Caco-2 (cell line): Measurements from ENCODE around the gene TXNRD1. TPM values are rescaled to one million over a fixed set of nuclear protein-coding genes. Genes with fewer than 3 reads are reported as not detected.

Experiments used
- BruUV-seq: library from RNA; stranded (reverse); fragments of 400-500 nt; replicated peaks from 2 replicates; lab custom pipeline; 2021; lab: Mats Ljungman, UMichigan
- CTCF ChIA-PET: fragments of 300-600 bp; sonication (Branson Sonifier 250); formaldehyde crosslinking; loops from one replicate; lab custom pipeline; 2022; ENCODE audit warnings: antibody characterized with exemption; lab: Charles Lee
- POLR2A ChIA-PET: fragments of 300-600 bp; sonication (Branson Sonifier 250); formaldehyde crosslinking; loops from one replicate; lab custom pipeline; 2022; ENCODE audit warnings: antibody characterized with exemption; lab: Charles Lee
- DNase-seq, 2 experiments: peaks; one replicate each; pipeline versions ENCODE4 v3.0.0 to v3.0.0-alpha.2; 2020 to 2022
- H3K27me3 ChIP-seq: replicated peaks from 2 replicates; pipeline ENCODE4 v1.6.0; 2011; ENCODE audit warnings: low read length; ENCODE audit not compliant: control insufficient read depth, insufficient read depth
- H3K36me3 ChIP-seq: 2 replicates; pipeline ENCODE4 v1.5.1; 2011; ENCODE audit warnings: low read length; ENCODE audit not compliant: control insufficient read depth, insufficient read depth
- H3K4me1 ChIP-seq: fragments of 250-450 bp; sonication (Bioruptor Pico); 2 replicates; pipeline ENCODE4 v1.5.1; 2020; ENCODE audit warnings: mild to moderate bottlenecking
- H3K4me3 ChIP-seq: 2 replicates; pipeline ENCODE4 v1.5.1; 2011; ENCODE audit warnings: low read depth, mild to moderate bottlenecking, control low read depth, low read length
- H3K9me3 ChIP-seq: fragments of 250-450 bp; sonication (Bioruptor Pico); 2 replicates; pipeline ENCODE4 v1.5.1; 2020; ENCODE audit warnings: mild to moderate bottlenecking, moderate library complexity
- H3K27ac Mint-ChIP-seq: one replicate; pipeline ENCODE4 v1.8.0; 2022; ENCODE audit warnings: mixed read lengths; ENCODE audit not compliant: unreplicated experiment
- H3K27me3 Mint-ChIP-seq: one replicate; pipeline ENCODE4 v1.8.0; 2022; ENCODE audit warnings: mixed read lengths; ENCODE audit not compliant: insufficient read depth, unreplicated experiment
- H3K36me3 Mint-ChIP-seq: one replicate; pipeline ENCODE4 v1.8.0; 2022; ENCODE audit warnings: mild to moderate bottlenecking, mixed read lengths; ENCODE audit not compliant: insufficient read depth, unreplicated experiment
- H3K4me1 Mint-ChIP-seq: one replicate; pipeline ENCODE4 v1.8.0; 2022; ENCODE audit warnings: low read depth, mixed read lengths; ENCODE audit not compliant: unreplicated experiment
- H3K4me3 Mint-ChIP-seq: one replicate; pipeline ENCODE4 v1.8.0; 2022; ENCODE audit warnings: mild to moderate bottlenecking, moderate library complexity, mixed read lengths; ENCODE audit not compliant: unreplicated experiment
- H3K9me3 Mint-ChIP-seq: one replicate; pipeline ENCODE4 v1.8.0; 2022; ENCODE audit warnings: mixed read lengths; ENCODE audit not compliant: unreplicated experiment
- intact Hi-C: fragments of 100-400 bp; cut with micrococcal nuclease; formaldehyde crosslinking; loops from one replicate; pipeline ENCODE4 v1.10.0; 2022; ENCODE audit not compliant: unreplicated experiment
- total RNA-seq: library from RNA; stranded (reverse); gene quantifications from 2 replicates; pipeline ENCODE4 v1.2.3, GENCODE V29; 2022
- TF ChIP-seq, protein P1 (sequence below), 2 experiments: fragments of 200-600 bp in 1 of 2; IDR thresholded peaks; 1 replicate in 1 of 2; 2 replicates in 1 of 2; pipeline versions ENCODE4 v1.5.1 to v1.8.0; 2011 to 2022; ENCODE audit warnings: antibody characterized with exemption in 1 of 2, control low read depth in 1 of 2, inconsistent platforms in 1 of 2, low read depth in 1 of 2, low read length in 1 of 2, mild to moderate bottlenecking in 1 of 2, moderate library complexity in 1 of 2; ENCODE audit not compliant: insufficient read depth in 1 of 2, severe bottlenecking in 1 of 2, unreplicated experiment in 1 of 2

Gene TXNRD1
- total RNA-seq, 1 experiment from 2014 or later: 115 TPM

DNA sequence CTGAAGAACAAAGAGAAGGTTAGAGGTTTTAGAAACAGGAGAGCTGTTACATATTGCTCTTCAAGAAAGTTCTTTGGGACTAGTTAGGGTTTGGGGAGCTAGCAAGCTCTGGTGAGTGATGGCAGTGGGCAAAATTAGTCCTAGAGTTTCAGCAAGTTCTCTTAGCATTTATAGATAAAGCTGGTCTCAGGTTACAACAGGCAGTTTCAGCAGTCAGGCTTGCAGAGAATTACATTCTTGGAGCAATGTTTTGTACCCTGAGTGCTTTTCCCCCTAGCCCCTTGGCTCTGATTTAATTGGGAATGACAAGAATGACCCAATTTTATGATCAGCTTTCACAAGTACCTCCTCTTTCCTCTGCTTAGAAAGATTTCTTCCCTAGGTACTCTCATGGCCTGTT is 66.5 kb downstream of the TXNRD1 start:
- H3K4me3 ChIP-seq: no peak overlapping the region
- H3K4me1 ChIP-seq: peaks cover 14% of the 10 kb centered on the region
- H3K4me1 Mint-ChIP-seq: peaks cover 16% of the 10 kb centered on the region

DNA sequence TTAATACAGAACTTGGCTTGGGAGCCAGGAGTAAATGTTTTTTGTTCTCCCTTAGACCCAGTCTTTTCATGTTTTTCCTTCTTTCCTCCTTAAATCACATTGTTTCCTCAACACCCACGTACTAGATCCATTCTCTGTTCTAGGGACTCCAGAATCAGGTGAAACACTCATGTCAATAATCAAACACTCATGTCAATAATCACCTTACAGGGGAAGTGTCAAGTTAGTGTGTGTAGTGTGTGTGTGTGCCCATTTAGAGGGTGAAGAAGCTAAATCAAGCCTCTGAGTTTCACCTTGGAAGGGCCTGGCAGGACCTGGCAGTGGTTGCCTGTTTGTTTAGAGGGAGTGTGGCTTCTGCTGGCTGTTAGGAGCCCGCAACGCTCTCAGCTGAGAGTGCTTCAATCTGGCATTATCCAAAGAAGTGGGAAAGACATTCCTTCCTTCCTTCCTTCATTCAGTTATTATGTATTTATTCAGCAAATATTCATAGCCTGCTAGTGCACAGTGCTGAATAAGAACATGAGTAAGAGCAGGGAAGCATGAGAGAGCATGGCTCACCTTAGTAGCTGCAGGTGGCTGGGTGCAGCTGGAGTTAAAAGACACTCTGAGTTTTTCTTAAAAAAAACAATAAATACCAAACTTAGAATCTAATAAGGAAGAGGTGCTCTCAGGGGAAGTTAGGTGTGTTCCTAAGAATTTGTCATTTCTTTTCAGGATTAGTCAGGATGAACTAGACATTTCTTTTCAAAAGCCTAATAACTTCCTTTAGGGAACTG is 70.3 kb downstream of the TXNRD1 start:
- peak overlapping the region; percentile 95 for H3K4me3 Mint-ChIP-seq
- TSS peak; percentile 78 for BruUV-seq
- H3K27me3 ChIP-seq: no peaks in the 10 kb centered on the region
- no peak for DNase-seq
- TF ChIP-seq, protein P1, sequence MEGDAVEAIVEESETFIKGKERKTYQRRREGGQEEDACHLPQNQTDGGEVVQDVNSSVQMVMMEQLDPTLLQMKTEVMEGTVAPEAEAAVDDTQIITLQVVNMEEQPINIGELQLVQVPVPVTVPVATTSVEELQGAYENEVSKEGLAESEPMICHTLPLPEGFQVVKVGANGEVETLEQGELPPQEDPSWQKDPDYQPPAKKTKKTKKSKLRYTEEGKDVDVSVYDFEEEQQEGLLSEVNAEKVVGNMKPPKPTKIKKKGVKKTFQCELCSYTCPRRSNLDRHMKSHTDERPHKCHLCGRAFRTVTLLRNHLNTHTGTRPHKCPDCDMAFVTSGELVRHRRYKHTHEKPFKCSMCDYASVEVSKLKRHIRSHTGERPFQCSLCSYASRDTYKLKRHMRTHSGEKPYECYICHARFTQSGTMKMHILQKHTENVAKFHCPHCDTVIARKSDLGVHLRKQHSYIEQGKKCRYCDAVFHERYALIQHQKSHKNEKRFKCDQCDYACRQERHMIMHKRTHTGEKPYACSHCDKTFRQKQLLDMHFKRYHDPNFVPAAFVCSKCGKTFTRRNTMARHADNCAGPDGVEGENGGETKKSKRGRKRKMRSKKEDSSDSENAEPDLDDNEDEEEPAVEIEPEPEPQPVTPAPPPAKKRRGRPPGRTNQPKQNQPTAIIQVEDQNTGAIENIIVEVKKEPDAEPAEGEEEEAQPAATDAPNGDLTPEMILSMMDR (IDR thresholded peaks at IDR 0.05; ENCODE audit: insufficient read depth in 1 of 2, low read depth in 1 of 2, low read length in 1 of 2, severe bottlenecking in 1 of 2, unreplicated experiment in 1 of 2): no peak
- H3K36me3 ChIP-seq: no peaks in the 10 kb centered on the region
- H3K4me1 ChIP-seq: peaks cover 11% of the 10 kb centered on the region
- no peak overlapping the region; the same call in 1 of the 2 replicates for H3K4me3 ChIP-seq
- H3K9me3 Mint-ChIP-seq: no peaks in the 10 kb centered on the region
- ChIA-PET CTCF (interaction anchor here (0.8 to 1.0 kb wide), 2 partner anchors 10 to 96 kb away, joined by 3 to 4 read pairs; no protein-coding TSS in a partner anchor), POLR2A (interaction anchor here (0.6 to 3.4 kb wide), 4 partner anchors 9 to 356 kb away, joined by 3 to 33 read pairs (median 12); partner anchors contain the start of genes HSP90B1 and NFYB)
- intact Hi-C loops: loop anchor here (5.0 kb wide), 1 partner anchor 69 kb away; the partner anchor contains the start of gene TXNRD1
- H3K36me3 Mint-ChIP-seq: peaks cover 21% of the 10 kb centered on the region
- peaks cover 14% of the 10 kb centered on the region for H3K4me1 Mint-ChIP-seq
- H3K27ac Mint-ChIP-seq: peak overlapping the region; percentile 99
- no peaks in the 10 kb centered on the region for H3K27me3 Mint-ChIP-seq
- H3K9me3 ChIP-seq: no peaks in the 10 kb centered on the region

More for the DNA sequence above, 66.5 kb downstream of the TXNRD1 start:
- no peaks in the 10 kb centered on the region for H3K27me3 ChIP-seq
- Mint-ChIP-seq H3K9me3 (no peaks in the 10 kb centered on the region), H3K4me3 (no peak overlapping the region), H3K27ac (no peak overlapping the region), H3K36me3 (peaks cover 7% of the 10 kb centered on the region), H3K27me3 (no peaks in the 10 kb centered on the region)
- BruUV-seq: no TSS peak
- DNase-seq: no peak
- ChIA-PET CTCF (no interaction called here), POLR2A (no interaction called here)
- intact Hi-C loops: no loop called here
- H3K9me3 ChIP-seq: no peaks in the 10 kb centered on the region
- TF ChIP-seq, protein P1 (IDR thresholded peaks at IDR 0.05; ENCODE audit: insufficient read depth in 1 of 2, low read depth in 1 of 2, low read length in 1 of 2, severe bottlenecking in 1 of 2, unreplicated experiment in 1 of 2): no peak
- no peaks in the 10 kb centered on the region for H3K36me3 ChIP-seq
